A673 (cell line): Measurements from ENCODE around the gene ZBTB37.

Experiments
- EZH2 ChIP-seq: fragments of 200-600 bp; sonication (generic); IDR thresholded peaks from 2 replicates; pipeline ENCODE4 v1.6.1; 2017; ENCODE audit warnings: borderline replicate concordance, low read depth, mild to moderate bottlenecking, mixed read lengths, antibody characterized with exemption, low read length; ENCODE audit not compliant: poor library complexity, severe bottlenecking
- TF ChIP-seq, protein P1 (sequence below): fragments of 300-800, 200-600 bp; sonication (generic); conservative IDR thresholded peaks from 2 replicates; pipeline ENCODE4 v1.5.1; 2017; ENCODE audit warnings: low read depth, mild to moderate bottlenecking, antibody characterized with exemption, low read length, moderate library complexity, mixed read lengths

DNA sequence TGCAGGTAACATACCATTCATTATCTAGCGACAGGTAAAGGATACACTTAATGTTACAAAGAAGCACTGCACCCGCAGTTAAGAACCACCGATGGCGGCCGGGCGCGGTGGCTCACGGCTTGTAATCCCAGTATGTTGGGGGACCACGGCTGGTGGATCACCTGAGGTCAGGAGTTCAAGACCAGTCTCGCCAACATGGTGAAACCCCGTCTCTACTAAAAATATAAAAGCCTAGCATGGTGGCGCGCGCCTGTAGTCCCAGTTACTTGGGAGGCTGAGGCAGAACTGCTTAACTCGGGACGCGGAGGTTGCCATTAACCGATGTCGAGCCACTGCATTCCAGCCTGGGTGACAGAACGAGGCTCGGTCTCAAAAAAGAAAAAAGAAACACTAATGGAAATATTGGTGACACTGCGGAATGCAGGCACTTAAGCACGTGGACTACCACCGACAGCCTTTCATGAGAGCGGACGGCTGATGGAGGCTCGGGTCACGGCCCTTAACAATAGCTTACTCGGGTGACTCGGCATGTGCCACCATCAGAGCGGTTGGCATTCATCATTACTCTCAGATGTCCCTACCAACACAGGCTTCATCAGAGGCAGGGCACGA, 933 bp upstream of the ZBTB37 start:
- TF ChIP-seq, protein P1, sequence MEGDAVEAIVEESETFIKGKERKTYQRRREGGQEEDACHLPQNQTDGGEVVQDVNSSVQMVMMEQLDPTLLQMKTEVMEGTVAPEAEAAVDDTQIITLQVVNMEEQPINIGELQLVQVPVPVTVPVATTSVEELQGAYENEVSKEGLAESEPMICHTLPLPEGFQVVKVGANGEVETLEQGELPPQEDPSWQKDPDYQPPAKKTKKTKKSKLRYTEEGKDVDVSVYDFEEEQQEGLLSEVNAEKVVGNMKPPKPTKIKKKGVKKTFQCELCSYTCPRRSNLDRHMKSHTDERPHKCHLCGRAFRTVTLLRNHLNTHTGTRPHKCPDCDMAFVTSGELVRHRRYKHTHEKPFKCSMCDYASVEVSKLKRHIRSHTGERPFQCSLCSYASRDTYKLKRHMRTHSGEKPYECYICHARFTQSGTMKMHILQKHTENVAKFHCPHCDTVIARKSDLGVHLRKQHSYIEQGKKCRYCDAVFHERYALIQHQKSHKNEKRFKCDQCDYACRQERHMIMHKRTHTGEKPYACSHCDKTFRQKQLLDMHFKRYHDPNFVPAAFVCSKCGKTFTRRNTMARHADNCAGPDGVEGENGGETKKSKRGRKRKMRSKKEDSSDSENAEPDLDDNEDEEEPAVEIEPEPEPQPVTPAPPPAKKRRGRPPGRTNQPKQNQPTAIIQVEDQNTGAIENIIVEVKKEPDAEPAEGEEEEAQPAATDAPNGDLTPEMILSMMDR, result no peak
- TF ChIP-seq EZH2, result no peak
